Ascending aorta (tissue), 2 donors: ENCODE data around the gene SGPL1. TPM values are rescaled to one million over a fixed set of nuclear protein-coding genes. Genes with fewer than 3 reads are reported as not detected.

ENCODE experiments used
- DNase-seq, 2 donors: peaks; one replicate each; pipeline ENCODE4 v3.0.0-alpha.2; 2019; ENCODE audit warnings: low spot score in 2 of 2
- H3K27ac ChIP-seq, 2 donors: fragments of 200-600 bp; sonication (generic); one replicate each; pipeline ENCODE4 v1.5.1; 2016 to 2017; ENCODE audit warnings: mild to moderate bottlenecking in 1 of 2
- H3K27me3 ChIP-seq: fragments of 200-600 bp; sonication (generic); one replicate; pipeline ENCODE4 v1.5.1; 2017
- H3K36me3 ChIP-seq, 2 donors: fragments of 200-600 bp; sonication (generic); one replicate each; pipeline ENCODE4 v1.5.1; 2016
- H3K4me1 ChIP-seq, 2 donors: fragments of 200-600 bp; sonication (generic); one replicate each; pipeline ENCODE4 v1.5.1; 2016 to 2017; ENCODE audit warnings: mild to moderate bottlenecking in 1 of 2
- H3K4me3 ChIP-seq, 2 donors: fragments of 200-600 bp; sonication (generic); one replicate each; pipeline ENCODE4 v1.5.1; 2016 to 2017; ENCODE audit warnings: mild to moderate bottlenecking in 1 of 2
- H3K9me3 ChIP-seq, 2 donors: fragments of 200-600 bp; sonication (generic); one replicate each; pipeline ENCODE4 v1.5.1; 2016
- CTCF ChIP-seq, 3 experiments: fragments of 200-600 bp in 2 of 3; fragments of 450-650 bp in 1 of 3; sonication (generic) in 2 of 3; IDR thresholded peaks; one replicate each; pipeline ENCODE4 v1.5.1; 2016 to 2019; ENCODE audit warnings: antibody characterized with exemption in 3 of 3, mild to moderate bottlenecking in 1 of 3, moderate library complexity in 1 of 3
- intact Hi-C: fragments of 100-400 bp; cut with DNase I; formaldehyde crosslinking; loops from one replicate; pipeline ENCODE4 v1.15.1; 2023
- total RNA-seq: library from RNA; depleted of rRNA; stranded (reverse); fragments of >200 nt; gene quantifications from one replicate; pipeline ENCODE4 v1.1.0, GENCODE V29; 2016

Gene SGPL1
- total RNA-seq, 1 donor from 2014 or later: 6.2 TPM

- Histone ChIP-seq H3K9me3 (no peaks in the 10 kb centered on the region), H3K4me1 (no peaks in the 10 kb centered on the region), H3K4me3 (no peak overlapping the region), H3K27me3 (no peaks in the 10 kb centered on the region), H3K36me3 (no peaks in the 10 kb centered on the region), H3K27ac (no peak overlapping the region)
- TF ChIP-seq CTCF (IDR thresholded peaks at IDR 0.05): no peak
- no peak for DNase-seq
- intact Hi-C loops: no loop called here
These were observed 11.3 kb upstream of the SGPL1 start for GRCh38 chr10:70804421-70804808.

DNA sequence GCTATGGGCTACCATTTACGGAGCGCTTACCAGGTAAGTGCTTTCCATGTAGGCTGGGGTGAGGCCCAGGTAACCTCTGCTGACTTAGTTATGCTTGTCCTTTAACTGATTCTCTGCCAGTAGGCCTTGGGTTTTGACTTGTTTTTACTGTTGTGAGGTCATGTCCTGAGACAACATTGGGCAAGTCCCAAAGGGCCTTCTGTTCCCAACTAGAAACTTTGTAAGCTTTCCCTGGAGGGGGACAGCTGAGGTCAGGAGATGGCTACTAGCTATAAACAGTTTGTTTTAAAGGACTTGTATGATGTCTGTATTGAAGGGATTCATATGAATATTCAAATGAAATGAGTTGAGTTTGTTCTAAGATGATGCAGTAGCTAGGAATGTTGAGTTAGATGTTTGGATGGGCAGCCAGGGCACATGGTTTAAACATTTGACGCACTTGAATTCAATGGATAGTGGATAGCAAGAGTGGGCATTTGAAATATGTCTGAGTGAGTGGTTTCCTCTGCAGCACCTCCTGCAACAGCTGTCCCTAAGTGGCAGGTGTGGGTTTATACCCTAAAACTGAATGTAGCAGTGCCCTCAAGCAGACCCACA is 10.0 kb upstream of the SGPL1 start:
- Histone ChIP-seq H3K9me3 (no peaks in the 10 kb centered on the region), H3K27ac (no peak overlapping the region), H3K36me3 (no peaks in the 10 kb centered on the region), H3K4me1 (no peaks in the 10 kb centered on the region), H3K4me3 (no peak overlapping the region), H3K27me3 (no peaks in the 10 kb centered on the region)
- intact Hi-C loops: no loop called here
- no peak for TF ChIP-seq CTCF (IDR thresholded peaks at IDR 0.05)
- DNase-seq: no peak

- no peak for TF ChIP-seq CTCF (IDR thresholded peaks at IDR 0.05)
- Histone ChIP-seq H3K4me3 (no peak overlapping the region), H3K27ac (no peak overlapping the region), H3K9me3 (no peaks in the 10 kb centered on the region), H3K27me3 (no peaks in the 10 kb centered on the region), H3K36me3 (no peaks in the 10 kb centered on the region), H3K4me1 (no peaks in the 10 kb centered on the region)
- intact Hi-C loops: no loop called here
- no peak for DNase-seq
These were observed 8.9 kb upstream of the SGPL1 start for GRCh38 chr10:70806841-70807240.

DNA sequence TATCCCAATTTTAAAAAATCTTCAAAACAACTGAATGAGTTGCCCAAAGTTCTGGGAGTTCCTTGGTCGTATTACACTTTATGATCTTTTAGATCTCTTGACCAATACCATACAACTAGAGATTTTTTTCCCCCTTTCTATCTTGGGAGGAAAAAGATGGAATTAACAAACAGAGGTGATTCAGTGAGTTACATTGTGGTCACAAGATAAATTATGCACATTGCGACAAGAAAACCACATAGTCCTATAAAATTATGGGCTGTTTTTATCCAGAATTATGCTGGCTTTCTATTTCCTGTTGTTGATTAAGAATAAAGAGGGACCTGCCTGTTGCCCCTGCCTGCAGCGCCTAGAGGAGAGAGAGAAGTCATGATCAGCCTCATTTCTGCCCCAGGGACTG is 8.2 kb upstream of the SGPL1 start:
- DNase-seq: no peak
- H3K4me1 ChIP-seq: no peaks in the 10 kb centered on the region
- no peak overlapping the region for H3K4me3 ChIP-seq
- intact Hi-C loops: no loop called here
- H3K9me3 ChIP-seq: no peaks in the 10 kb centered on the region
- H3K36me3 ChIP-seq: no peaks in the 10 kb centered on the region
- TF ChIP-seq CTCF (IDR thresholded peaks at IDR 0.05): no peak
- H3K27me3 ChIP-seq: no peaks in the 10 kb centered on the region
- no peak overlapping the region for H3K27ac ChIP-seq

DNA sequence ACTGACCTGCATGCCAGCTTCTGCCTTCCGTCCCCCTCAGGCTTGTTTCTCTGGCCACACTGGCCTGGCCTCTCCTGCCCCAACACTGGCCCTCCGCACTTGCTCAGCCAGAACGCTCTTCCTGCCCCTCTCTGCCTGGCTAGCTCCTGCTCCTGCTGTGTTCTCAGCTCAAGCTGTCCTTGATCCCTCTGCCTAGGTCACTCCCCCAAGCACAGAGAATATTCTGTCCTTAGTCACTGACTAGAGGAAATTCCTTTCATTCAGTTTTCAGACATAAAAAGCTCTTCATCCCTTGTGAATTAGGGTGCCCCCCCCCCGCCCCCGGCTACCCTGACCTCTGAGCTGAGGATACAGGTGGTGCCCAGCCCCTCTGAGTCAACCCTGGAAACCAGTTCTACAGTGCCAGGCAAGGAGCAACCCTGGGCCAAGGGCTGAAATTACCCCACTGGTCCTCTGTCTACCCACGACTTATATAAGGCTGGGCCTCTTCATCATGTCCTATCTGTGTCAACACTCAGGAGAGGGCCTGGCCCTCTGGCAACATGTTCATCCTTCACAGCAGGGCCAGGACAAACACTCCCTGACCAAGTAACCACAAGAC is 6.6 kb upstream of the SGPL1 start:
- H3K36me3 ChIP-seq: no peaks in the 10 kb centered on the region
- intact Hi-C loops: no loop called here
- no peak for DNase-seq
- TF ChIP-seq CTCF (IDR thresholded peaks at IDR 0.05): no peak
- no peaks in the 10 kb centered on the region for H3K9me3 ChIP-seq
- no peak overlapping the region for H3K4me3 ChIP-seq
- H3K27me3 ChIP-seq: no peaks in the 10 kb centered on the region
- H3K27ac ChIP-seq: no peak overlapping the region
- H3K4me1 ChIP-seq: no peaks in the 10 kb centered on the region

DNA sequence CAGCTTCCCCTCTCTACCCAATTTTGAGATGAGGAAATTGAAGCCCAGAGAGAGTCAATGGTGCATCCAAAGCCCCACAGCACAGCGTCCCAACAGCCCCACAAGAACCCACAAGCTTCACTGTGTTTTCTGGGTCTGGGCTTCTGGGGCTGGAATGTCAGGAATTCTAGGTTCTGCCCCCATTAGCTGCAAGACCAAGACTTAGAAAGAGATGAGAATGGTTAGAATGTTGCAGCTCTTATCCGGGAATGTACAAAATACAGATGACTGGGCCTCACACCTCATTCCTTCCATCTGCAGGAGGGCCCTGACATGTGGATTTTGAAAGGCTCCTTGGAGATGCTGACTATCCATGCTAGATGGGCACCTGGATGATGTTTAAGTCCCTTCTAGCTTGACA is 6.0 kb upstream of the SGPL1 start:
- Histone ChIP-seq H3K4me1 (no peaks in the 10 kb centered on the region), H3K9me3 (no peaks in the 10 kb centered on the region), H3K36me3 (no peaks in the 10 kb centered on the region), H3K4me3 (no peak overlapping the region), H3K27me3 (no peaks in the 10 kb centered on the region), H3K27ac (no peak overlapping the region)
- intact Hi-C loops: no loop called here
- DNase-seq: no peak
- no peak for TF ChIP-seq CTCF (IDR thresholded peaks at IDR 0.05)
